PFSK-1 (cell line): ENCODE data around the gene DNAJB12.
A peak's percentile ranks its signal among the peaks of the same experiment; 100 is the strongest.

Experiments
- FOXP2 ChIP-seq: optimal IDR thresholded peaks from 2 replicates; pipeline ENCODE3; 2011; ENCODE audit warnings: borderline replicate concordance, control low read depth, inconsistent platforms; ENCODE audit not compliant: insufficient read depth; ENCODE audit errors: extremely low read length, extremely low read depth
- POLR2AphosphoS5 ChIP-seq: IDR thresholded peaks from 2 replicates; pipeline ENCODE4 v1.6.1; 2012; ENCODE audit warnings: low read depth, mild to moderate bottlenecking, control low read depth, low read length, moderate library complexity
- REST ChIP-seq, 2 experiments: IDR thresholded peaks; 2 replicates each; pipeline versions ENCODE4 v1.6.1 to v1.8.0; 2011 to 2012; ENCODE audit warnings: low read depth in 2 of 2, low read length in 2 of 2, control low read depth in 1 of 2, inconsistent platforms in 1 of 2, mild to moderate bottlenecking in 1 of 2, moderate library complexity in 1 of 2; ENCODE audit not compliant: insufficient read depth in 1 of 2
- SIN3A ChIP-seq: IDR thresholded peaks from 2 replicates; pipeline ENCODE4 v1.6.1; 2012; ENCODE audit warnings: mild to moderate bottlenecking, low read length, moderate library complexity, borderline replicate concordance; ENCODE audit not compliant: insufficient read depth
- TAF1 ChIP-seq: IDR thresholded peaks from 2 replicates; pipeline ENCODE4 v1.6.1; 2012; ENCODE audit warnings: low read length, control low read depth, borderline replicate concordance; ENCODE audit not compliant: insufficient read depth

DNAJB12 gene

GRCh38 chr10:72364239-72364777 lies 9.6 kb upstream of the DNAJB12 start:
- TF ChIP-seq TAF1: 0 out of 2 replicates have a peak, but pooled peaks have one; percentile 48
- TF ChIP-seq FOXP2: no peak
- no peak for TF ChIP-seq SIN3A
- peak; percentile 64 for TF ChIP-seq POLR2AphosphoS5
- TF ChIP-seq REST (IDR thresholded peaks at IDR 0.05; ENCODE audit: insufficient read depth in 1 of 2, low read depth in 2 of 2, low read length in 2 of 2): no peak

GRCh38 chr10:72356987-72357386 lies 2.3 kb upstream of the DNAJB12 start:
- no peak for TF ChIP-seq FOXP2
- TF ChIP-seq REST (IDR thresholded peaks at IDR 0.05; ENCODE audit: insufficient read depth in 1 of 2, low read depth in 2 of 2, low read length in 2 of 2): no peak
- TF ChIP-seq POLR2AphosphoS5: no peak
- no peak for TF ChIP-seq SIN3A
- TF ChIP-seq TAF1: no peak

GRCh38 chr10:72356115-72356514 lies 1.4 kb upstream of the DNAJB12 start:
- TF ChIP-seq POLR2AphosphoS5: no peak
- no peak for TF ChIP-seq SIN3A
- TF ChIP-seq REST (IDR thresholded peaks at IDR 0.05; ENCODE audit: insufficient read depth in 1 of 2, low read depth in 2 of 2, low read length in 2 of 2): no peak
- TF ChIP-seq TAF1: no peak
- TF ChIP-seq FOXP2: no peak

GRCh38 chr10:72355214-72355555 lies 466 bp upstream of the DNAJB12 start:
- TF ChIP-seq SIN3A: no peak
- TF ChIP-seq REST (IDR thresholded peaks at IDR 0.05; ENCODE audit: insufficient read depth in 1 of 2, low read depth in 2 of 2, low read length in 2 of 2): no peak
- no peak for TF ChIP-seq FOXP2
- TF ChIP-seq POLR2AphosphoS5: no peak
- TF ChIP-seq TAF1: no peak

GRCh38 chr10:72353965-72354355 lies 759 bp downstream of the DNAJB12 start:
- TF ChIP-seq REST (IDR thresholded peaks at IDR 0.05; ENCODE audit: insufficient read depth in 1 of 2, low read depth in 2 of 2, low read length in 2 of 2) (no peak), POLR2AphosphoS5 (no peak), TAF1 (no peak), SIN3A (no peak; the same call in 1 of the 2 replicates), FOXP2 (no peak)
